ENCODE data around the gene HAUS8. TPM values are rescaled to one million over a fixed set of nuclear protein-coding genes. Genes with fewer than 3 reads are reported as not detected.

The HAUS8 gene
- total and polyA plus RNA-seq, 2 of the 4 experiments (the other 2 are of a cell fraction) = 3.4 to 14.2 TPM

GRCh38 chr19:17022738-17023137, 52.5 kb downstream of the HAUS8 start:
- Histone ChIP-seq H3K14ac (replicated peaks; ENCODE audit: low read depth, low read length) (no peak overlapping the region), H4K91ac (ENCODE audit: insufficient read depth, low read depth, low read length) (no peak overlapping the region), H2BK15ac (ENCODE audit: low read depth, low read length) (no peak overlapping the region), H3K27ac (ENCODE audit: insufficient read depth, low read length) (no peak overlapping the region), H2BK120ac (ENCODE audit: low read depth, low read length) (no peak overlapping the region), H3K9me3 (ENCODE audit: control insufficient read depth, insufficient read depth, low read length) (peaks cover 12% of the 10 kb centered on the region), H3K4me2 (ENCODE audit: low read depth, low read length) (no peak overlapping the region), H4K20me1 (ENCODE audit: insufficient read depth, low read length) (no peaks in the 10 kb centered on the region), H2AK9ac (replicated peaks; ENCODE audit: low read depth, low read length, poor library complexity) (no peak overlapping the region), H3K9ac (ENCODE audit: low read depth, low read length) (no peak overlapping the region), H2BK20ac (ENCODE audit: low read depth, low read length) (no peak overlapping the region), H3K79me1 (ENCODE audit: low read depth in 1 of 2, low read length in 2 of 2) (no peaks in the 10 kb centered on the region), H2BK5ac (ENCODE audit: low read depth, low read length, poor library complexity, severe bottlenecking) (no peak overlapping the region), H3K4me3 (ENCODE audit: insufficient read depth, low read depth, low read length) (no peak overlapping the region), H3K56ac (ENCODE audit: extremely low read depth, insufficient read depth, low read length) (no peak overlapping the region), H3K23ac (ENCODE audit: low read depth, low read length) (no peak overlapping the region), H3K4me1 (ENCODE audit: control insufficient read depth, insufficient read depth, low read length) (peaks cover 2% of the 10 kb centered on the region; the same call in 1 of the 2 replicates), H3K9me1 (ENCODE audit: insufficient read depth, low read length) (no peaks in the 10 kb centered on the region), H4K5ac (ENCODE audit: low read depth, low read length) (no peak overlapping the region), H4K8ac (ENCODE audit: low read depth in 2 of 2, low read length in 2 of 2) (no peak overlapping the region), H3K4ac (ENCODE audit: low read depth, low read length) (no peak overlapping the region), H3K36me3 (ENCODE audit: control insufficient read depth, insufficient read depth, low read length) (no peaks in the 10 kb centered on the region), H2AK5ac (ENCODE audit: low read depth, low read length) (no peak overlapping the region), H2AFZ (replicated peaks; ENCODE audit: low read length, poor library complexity) (no peak overlapping the region), H3K27me3 (ENCODE audit: control insufficient read depth, insufficient read depth, low read length) (peaks cover 34% of the 10 kb centered on the region), H3K18ac (ENCODE audit: low read depth, low read length) (no peak overlapping the region)
- WGBS, 2 experiments (ENCODE audit: extremely low coverage in 2 of 2, insufficient read length in 1 of 2) = 67% methylated on average over 3 of the region's 7 CpGs; no CpG with 5 or more reads in 1 of the 2 experiments
- CTCF ChIA-PET = no interaction called here
- TF ChIP-seq CEBPB (IDR thresholded peaks at IDR 0.05; ENCODE audit: low read depth, low read length) (no peak), MAFK (IDR thresholded peaks at IDR 0.05; ENCODE audit: low read depth, low read length) (peak; percentile 12; the same call in 1 of the 2 replicates)
- TF ChIP-seq, protein P1, sequence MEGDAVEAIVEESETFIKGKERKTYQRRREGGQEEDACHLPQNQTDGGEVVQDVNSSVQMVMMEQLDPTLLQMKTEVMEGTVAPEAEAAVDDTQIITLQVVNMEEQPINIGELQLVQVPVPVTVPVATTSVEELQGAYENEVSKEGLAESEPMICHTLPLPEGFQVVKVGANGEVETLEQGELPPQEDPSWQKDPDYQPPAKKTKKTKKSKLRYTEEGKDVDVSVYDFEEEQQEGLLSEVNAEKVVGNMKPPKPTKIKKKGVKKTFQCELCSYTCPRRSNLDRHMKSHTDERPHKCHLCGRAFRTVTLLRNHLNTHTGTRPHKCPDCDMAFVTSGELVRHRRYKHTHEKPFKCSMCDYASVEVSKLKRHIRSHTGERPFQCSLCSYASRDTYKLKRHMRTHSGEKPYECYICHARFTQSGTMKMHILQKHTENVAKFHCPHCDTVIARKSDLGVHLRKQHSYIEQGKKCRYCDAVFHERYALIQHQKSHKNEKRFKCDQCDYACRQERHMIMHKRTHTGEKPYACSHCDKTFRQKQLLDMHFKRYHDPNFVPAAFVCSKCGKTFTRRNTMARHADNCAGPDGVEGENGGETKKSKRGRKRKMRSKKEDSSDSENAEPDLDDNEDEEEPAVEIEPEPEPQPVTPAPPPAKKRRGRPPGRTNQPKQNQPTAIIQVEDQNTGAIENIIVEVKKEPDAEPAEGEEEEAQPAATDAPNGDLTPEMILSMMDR (conservative IDR thresholded peaks at IDR 0.05; ENCODE audit: low read depth, low read length) = no peak
- intact Hi-C loops (cut with micrococcal nuclease) (no loop called here), in situ Hi-C loops (cut with MboI; ENCODE audit: low sequenced_read_pairs) (no loop called here), dilution Hi-C loops (cut with HindIII; ENCODE audit: low sequenced_read_pairs, unreplicated experiment) (no loop called here)
- POLR2A ChIA-PET (ENCODE audit: unreplicated experiment) = no interaction called here
- DNase-seq (no peak), ATAC-seq (ENCODE audit: low read depth) (no peak)
- no TSS peak for BruUV-seq (replicated peaks)
